CD4-positive, alpha-beta T cell treated with Interleukin-17A for 1 hour (primary cell): ENCODE results near the gene FAP.

Experiments used
- DNase-seq: peaks from one replicate; pipeline ENCODE4 v3.0.0-alpha.2; 2020

The FAP gene

DNA sequence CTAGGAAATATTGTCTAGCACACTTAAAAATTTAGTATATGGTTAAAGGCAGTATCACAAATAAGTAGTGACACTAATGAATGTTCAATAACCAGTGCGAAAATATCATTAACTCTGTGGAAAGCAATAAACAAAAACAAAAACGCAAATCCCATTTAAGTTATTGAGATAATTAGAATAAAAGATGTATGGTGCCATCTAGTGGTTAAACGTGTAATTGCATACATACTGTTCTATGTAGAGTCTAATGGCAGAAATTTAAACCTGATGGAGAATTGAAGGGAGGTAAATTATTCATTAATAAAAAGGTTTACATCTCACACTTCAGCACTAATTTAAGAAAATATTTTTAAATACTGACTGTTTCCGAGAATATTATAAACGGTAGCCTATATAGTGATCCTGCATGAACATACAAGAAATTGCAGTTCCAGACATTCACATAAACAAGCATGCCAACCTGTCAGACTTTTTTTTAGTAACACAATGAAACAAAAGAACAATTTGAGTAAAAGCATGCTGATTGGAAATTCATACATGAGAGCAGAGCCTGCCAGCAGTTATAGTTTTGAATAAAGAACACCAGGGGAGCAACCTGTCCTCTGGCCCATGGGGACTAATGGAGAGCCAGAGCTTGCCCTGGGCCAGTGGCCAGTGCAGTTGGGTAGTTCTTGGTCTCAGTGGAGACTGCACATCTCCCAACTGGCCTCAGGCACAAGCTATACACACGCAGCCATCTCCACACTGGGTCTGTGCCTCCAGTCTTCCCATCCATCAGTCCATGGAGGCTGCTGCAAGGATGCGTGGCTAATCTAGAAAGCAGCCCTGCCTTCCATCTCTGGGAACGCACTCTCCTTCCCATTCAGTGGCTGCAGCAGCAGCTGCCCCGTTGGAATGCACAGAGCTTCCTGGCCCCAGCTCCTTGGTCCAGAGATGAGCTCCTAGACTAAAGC lies 119.2 kb downstream of the FAP start:
- peak; percentile 78 for DNase-seq
